Neural crest cell (in vitro differentiated cells): Measurements from ENCODE around the gene PTGR2. TPM values are rescaled to one million over a fixed set of nuclear protein-coding genes. Genes with fewer than 3 reads are reported as not detected.

Experiments
- DNase-seq: peaks from one replicate; pipeline ENCODE4 v3.0.0; 2021; ENCODE audit warnings: low read depth, mixed read lengths, low spot score
- H3K27ac Mint-ChIP-seq: one replicate; pipeline ENCODE4 v1.8.0; 2021; ENCODE audit warnings: mild to moderate bottlenecking, mixed read lengths; ENCODE audit not compliant: unreplicated experiment
- H3K27me3 Mint-ChIP-seq: 2 replicates; pipeline ENCODE4 v1.8.0; 2021; ENCODE audit warnings: low read depth, mild to moderate bottlenecking, mixed read lengths
- H3K36me3 Mint-ChIP-seq: 2 replicates; pipeline ENCODE4 v1.8.0; 2021; ENCODE audit warnings: low read depth, mild to moderate bottlenecking, mixed read lengths
- H3K4me1 Mint-ChIP-seq: 2 replicates; pipeline ENCODE4 v1.8.0; 2021; ENCODE audit warnings: mixed read lengths
- H3K4me3 Mint-ChIP-seq: one replicate; pipeline ENCODE4 v1.8.0; 2021; ENCODE audit warnings: mild to moderate bottlenecking, mixed read lengths
- H3K9me3 Mint-ChIP-seq: 2 replicates; pipeline ENCODE4 v1.8.0; 2021; ENCODE audit warnings: mixed read lengths
- total RNA-seq: library from RNA; stranded (reverse); gene quantifications from 2 replicates; pipeline ENCODE4 v1.2.1, GENCODE V29; 2021
- TF ChIP-seq, protein P1 (sequence below): fragments of 200-600 bp; sonication (generic); conservative IDR thresholded peaks from 2 replicates; pipeline ENCODE4 v1.5.0; 2021; ENCODE audit warnings: antibody characterized with exemption, mild to moderate bottlenecking

The PTGR2 gene
- total RNA-seq, 1 donor from 2014 or later, result 6.0 TPM

DNA sequence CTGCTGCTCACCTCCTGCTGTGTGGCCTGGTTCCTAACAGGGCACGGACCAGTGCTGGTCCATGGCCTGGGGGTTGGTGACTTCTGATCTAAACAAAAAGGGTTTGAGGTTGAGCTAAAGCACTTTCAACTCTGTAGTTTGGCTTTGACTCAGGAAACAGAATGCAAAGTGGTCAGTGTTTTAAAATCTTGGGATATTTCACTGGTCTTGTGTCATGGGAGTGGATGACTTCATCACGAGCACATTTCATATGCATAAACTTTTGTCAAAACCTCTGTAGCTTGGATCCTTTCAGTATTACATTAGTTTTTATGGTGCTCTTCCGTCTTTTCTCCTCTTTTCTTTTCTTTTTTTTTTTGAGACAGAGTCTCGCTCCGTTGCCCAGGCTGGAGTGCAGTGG, 72.7 kb downstream of the PTGR2 start:
- no peaks in the 10 kb centered on the region for H3K4me1 Mint-ChIP-seq
- H3K4me3 Mint-ChIP-seq, result no peak overlapping the region
- no peak for DNase-seq
- TF ChIP-seq, protein P1, sequence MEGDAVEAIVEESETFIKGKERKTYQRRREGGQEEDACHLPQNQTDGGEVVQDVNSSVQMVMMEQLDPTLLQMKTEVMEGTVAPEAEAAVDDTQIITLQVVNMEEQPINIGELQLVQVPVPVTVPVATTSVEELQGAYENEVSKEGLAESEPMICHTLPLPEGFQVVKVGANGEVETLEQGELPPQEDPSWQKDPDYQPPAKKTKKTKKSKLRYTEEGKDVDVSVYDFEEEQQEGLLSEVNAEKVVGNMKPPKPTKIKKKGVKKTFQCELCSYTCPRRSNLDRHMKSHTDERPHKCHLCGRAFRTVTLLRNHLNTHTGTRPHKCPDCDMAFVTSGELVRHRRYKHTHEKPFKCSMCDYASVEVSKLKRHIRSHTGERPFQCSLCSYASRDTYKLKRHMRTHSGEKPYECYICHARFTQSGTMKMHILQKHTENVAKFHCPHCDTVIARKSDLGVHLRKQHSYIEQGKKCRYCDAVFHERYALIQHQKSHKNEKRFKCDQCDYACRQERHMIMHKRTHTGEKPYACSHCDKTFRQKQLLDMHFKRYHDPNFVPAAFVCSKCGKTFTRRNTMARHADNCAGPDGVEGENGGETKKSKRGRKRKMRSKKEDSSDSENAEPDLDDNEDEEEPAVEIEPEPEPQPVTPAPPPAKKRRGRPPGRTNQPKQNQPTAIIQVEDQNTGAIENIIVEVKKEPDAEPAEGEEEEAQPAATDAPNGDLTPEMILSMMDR, result no peak
- peak overlapping the region; percentile 44 for H3K27ac Mint-ChIP-seq
- H3K36me3 Mint-ChIP-seq, result peaks cover 19% of the 10 kb centered on the region
- no peaks in the 10 kb centered on the region for H3K27me3 Mint-ChIP-seq
- H3K9me3 Mint-ChIP-seq, result no peaks in the 10 kb centered on the region

Other genes starting within 250 kb of the PTGR2 start
- gene ACOT6, start 239.3 kb upstream of the PTGR2 start, total RNA-seq, result not detected in 2 replicates
- gene DNAL1, start 206.8 kb upstream of the PTGR2 start, total RNA-seq, result 18.1 and 20.1 TPM in 2 replicates
- gene PNMA1, start 137.4 kb upstream of the PTGR2 start, total RNA-seq, result 94.4 and 97.4 TPM in 2 replicates
- 50.5 and 53.0 TPM in 2 replicates for gene ZNF410, start 35.0 kb downstream of the PTGR2 start, total RNA-seq
- 2.8 and 3.3 TPM in 2 replicates for gene FAM161B, start 98.3 kb downstream of the PTGR2 start, total RNA-seq
- gene COQ6, start 98.5 kb downstream of the PTGR2 start, total RNA-seq, result 15.5 TPM in 2 replicates
- gene ENTPD5, start 167.5 kb downstream of the PTGR2 start, total RNA-seq, result 9.5 and 9.7 TPM in 2 replicates
- gene BBOF1, start 167.5 kb downstream of the PTGR2 start, total RNA-seq, result 2.7 and 3.1 TPM in 2 replicates
- 30.3 and 31.2 TPM in 2 replicates for gene ALDH6A1, start 232.6 kb downstream of the PTGR2 start, total RNA-seq
- gene LIN52, start 233.1 kb downstream of the PTGR2 start, total RNA-seq, result 22.3 and 22.4 TPM in 2 replicates